Panc1 (cell line): Measurements from ENCODE around the gene CEP250. TPM values are rescaled to one million over a fixed set of nuclear protein-coding genes. Genes with fewer than 3 reads are reported as not detected.

Experiments
- ATAC-seq: fragments of 200-7000 bp; cut with Tn5 transposase; 2 replicates; pipeline ENCODE4 v1.9.1; 2020; ENCODE audit warnings: mild to moderate bottlenecking, moderate library complexity
- BruUV-seq: library from RNA; stranded (reverse); fragments of 400-500 nt; replicated peaks from 2 replicates; lab custom pipeline; 2021; lab: Mats Ljungman, UMichigan
- CTCF ChIA-PET: fragments of 300-600 bp; sonication (Branson Sonifier 250); formaldehyde crosslinking; loops from one replicate; lab custom pipeline; 2022; ENCODE audit warnings: antibody characterized with exemption; lab: Charles Lee
- POLR2A ChIA-PET: fragments of 300-600 bp; sonication (Branson Sonifier 250); formaldehyde crosslinking; loops from one replicate; lab custom pipeline; 2022; ENCODE audit warnings: antibody characterized with exemption; lab: Charles Lee
- DNase-seq: peaks from one replicate; pipeline ENCODE4 v3.0.0-alpha.2; 2010; ENCODE audit warnings: low read depth, low spot score
- H3K27ac ChIP-seq: 2 replicates; pipeline ENCODE4 v1.5.1; 2011; ENCODE audit warnings: mild to moderate bottlenecking, low read length, inconsistent platforms
- H3K27me3 ChIP-seq: fragments of 200-500 bp; sonication (Bioruptor generic); 2 replicates; pipeline ENCODE4 v1.6.0; 2014; ENCODE audit warnings: low read length, inconsistent platforms; ENCODE audit not compliant: control insufficient read depth, insufficient read depth
- H3K36me3 ChIP-seq: fragments of 200-500 bp; sonication (Bioruptor generic); 2 replicates; pipeline ENCODE4 v1.5.1; 2014; ENCODE audit warnings: inconsistent platforms, mild to moderate bottlenecking, low read length, moderate library complexity; ENCODE audit not compliant: control insufficient read depth, insufficient read depth
- H3K4me1 ChIP-seq: 2 replicates; pipeline ENCODE4 v1.5.1; 2011; ENCODE audit warnings: inconsistent platforms, mild to moderate bottlenecking, low read length, moderate library complexity; ENCODE audit not compliant: control insufficient read depth, insufficient read depth
- H3K4me3 ChIP-seq, 2 experiments: 2 replicates each; pipeline ENCODE4 v1.5.1; 2011 to 2012; ENCODE audit warnings: low read depth in 2 of 2, low read length in 2 of 2, mild to moderate bottlenecking in 2 of 2, inconsistent platforms in 1 of 2, moderate library complexity in 1 of 2
- H3K9me3 ChIP-seq: fragments of 200-500 bp; sonication (Bioruptor generic); 2 replicates; pipeline ENCODE4 v1.5.1; 2014; ENCODE audit warnings: low read depth, mild to moderate bottlenecking, inconsistent platforms, low read length, moderate library complexity; ENCODE audit not compliant: control insufficient read depth, insufficient read depth
- POLR2AphosphoS5 ChIP-seq: IDR thresholded peaks from 2 replicates; pipeline ENCODE4 v1.6.1; 2012; ENCODE audit warnings: mild to moderate bottlenecking, low read depth, low read length, moderate library complexity
- SIN3A ChIP-seq: IDR thresholded peaks from 2 replicates; pipeline ENCODE4 v1.6.1; 2012; ENCODE audit warnings: low read depth, mild to moderate bottlenecking, low read length, moderate library complexity, borderline replicate concordance; ENCODE audit not compliant: insufficient read depth
- TCF7L2 ChIP-seq: IDR thresholded peaks from 2 replicates; pipeline ENCODE4 v1.6.1; 2011; ENCODE audit warnings: mild to moderate bottlenecking, low read depth, low read length, inconsistent platforms
- in situ Hi-C: cut with HindIII; loops from 2 replicates; pipeline ENCODE4 v1.10.0; 2016; ENCODE audit warnings: low sequenced_read_pairs, low pct_unique_long_range_greater_than_20kb
- intact Hi-C: fragments of 100-400 bp; cut with micrococcal nuclease; formaldehyde crosslinking; loops from one replicate; pipeline ENCODE4 v1.10.0; 2022; ENCODE audit not compliant: unreplicated experiment
- total RNA-seq: library from RNA; stranded (reverse); gene quantifications from one replicate; pipeline ENCODE4 v1.2.1, GENCODE V29; 2021; ENCODE audit not compliant: unreplicated experiment
- TF ChIP-seq, protein P1 (sequence below), 2 experiments: IDR thresholded peaks; 2 replicates each; pipeline ENCODE4 v1.6.1; 2011 to 2012; ENCODE audit warnings: low read depth in 2 of 2, control low read depth in 1 of 2, low read length in 1 of 2, mild to moderate bottlenecking in 1 of 2, moderate library complexity in 1 of 2; ENCODE audit not compliant: insufficient read depth in 1 of 2
- TF ChIP-seq, protein P2 (sequence below): fragments of 450-650 bp; IDR thresholded peaks from 2 replicates; pipeline ENCODE4 v1.5.1; 2017; ENCODE audit warnings: mild to moderate bottlenecking

Gene CEP250
- total RNA-seq, 1 experiment from 2014 or later = 82.5 TPM

DNA sequence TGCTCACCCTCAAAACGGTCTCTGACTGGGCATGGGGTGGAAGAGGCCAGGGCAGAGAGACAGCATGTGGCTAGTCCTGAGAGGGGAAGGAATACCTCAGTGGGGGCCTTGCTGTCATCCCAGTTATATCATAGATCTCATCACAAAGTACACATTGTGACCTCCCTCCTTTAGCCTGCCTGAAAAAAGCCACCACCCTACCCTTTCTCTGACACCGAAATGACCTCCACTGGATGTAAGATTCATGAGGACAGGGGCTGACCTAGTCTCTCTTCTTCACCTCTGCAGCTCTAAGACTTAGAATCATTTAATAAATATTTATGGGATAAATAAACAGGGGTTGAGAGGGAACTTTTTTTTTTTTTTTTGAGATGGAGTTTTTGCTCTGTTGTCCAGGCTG is 74.2 kb downstream of the CEP250 start, which contains the start of gene C20orf173:
TSS of gene C20orf173 (minus strand) at position 101 of the 400 bp plus-strand sequence. CDS start 279 bp downstream, outside the sequence.
- intact Hi-C loops = no loop called here
- TF ChIP-seq SIN3A = no peak
- no peak for TF ChIP-seq POLR2AphosphoS5
- TF ChIP-seq, protein P1, sequence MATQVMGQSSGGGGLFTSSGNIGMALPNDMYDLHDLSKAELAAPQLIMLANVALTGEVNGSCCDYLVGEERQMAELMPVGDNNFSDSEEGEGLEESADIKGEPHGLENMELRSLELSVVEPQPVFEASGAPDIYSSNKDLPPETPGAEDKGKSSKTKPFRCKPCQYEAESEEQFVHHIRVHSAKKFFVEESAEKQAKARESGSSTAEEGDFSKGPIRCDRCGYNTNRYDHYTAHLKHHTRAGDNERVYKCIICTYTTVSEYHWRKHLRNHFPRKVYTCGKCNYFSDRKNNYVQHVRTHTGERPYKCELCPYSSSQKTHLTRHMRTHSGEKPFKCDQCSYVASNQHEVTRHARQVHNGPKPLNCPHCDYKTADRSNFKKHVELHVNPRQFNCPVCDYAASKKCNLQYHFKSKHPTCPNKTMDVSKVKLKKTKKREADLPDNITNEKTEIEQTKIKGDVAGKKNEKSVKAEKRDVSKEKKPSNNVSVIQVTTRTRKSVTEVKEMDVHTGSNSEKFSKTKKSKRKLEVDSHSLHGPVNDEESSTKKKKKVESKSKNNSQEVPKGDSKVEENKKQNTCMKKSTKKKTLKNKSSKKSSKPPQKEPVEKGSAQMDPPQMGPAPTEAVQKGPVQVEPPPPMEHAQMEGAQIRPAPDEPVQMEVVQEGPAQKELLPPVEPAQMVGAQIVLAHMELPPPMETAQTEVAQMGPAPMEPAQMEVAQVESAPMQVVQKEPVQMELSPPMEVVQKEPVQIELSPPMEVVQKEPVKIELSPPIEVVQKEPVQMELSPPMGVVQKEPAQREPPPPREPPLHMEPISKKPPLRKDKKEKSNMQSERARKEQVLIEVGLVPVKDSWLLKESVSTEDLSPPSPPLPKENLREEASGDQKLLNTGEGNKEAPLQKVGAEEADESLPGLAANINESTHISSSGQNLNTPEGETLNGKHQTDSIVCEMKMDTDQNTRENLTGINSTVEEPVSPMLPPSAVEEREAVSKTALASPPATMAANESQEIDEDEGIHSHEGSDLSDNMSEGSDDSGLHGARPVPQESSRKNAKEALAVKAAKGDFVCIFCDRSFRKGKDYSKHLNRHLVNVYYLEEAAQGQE (IDR thresholded peaks at IDR 0.05; ENCODE audit: insufficient read depth in 1 of 2, low read depth in 2 of 2, low read length in 1 of 2) = no peak
- TF ChIP-seq, protein P2, sequence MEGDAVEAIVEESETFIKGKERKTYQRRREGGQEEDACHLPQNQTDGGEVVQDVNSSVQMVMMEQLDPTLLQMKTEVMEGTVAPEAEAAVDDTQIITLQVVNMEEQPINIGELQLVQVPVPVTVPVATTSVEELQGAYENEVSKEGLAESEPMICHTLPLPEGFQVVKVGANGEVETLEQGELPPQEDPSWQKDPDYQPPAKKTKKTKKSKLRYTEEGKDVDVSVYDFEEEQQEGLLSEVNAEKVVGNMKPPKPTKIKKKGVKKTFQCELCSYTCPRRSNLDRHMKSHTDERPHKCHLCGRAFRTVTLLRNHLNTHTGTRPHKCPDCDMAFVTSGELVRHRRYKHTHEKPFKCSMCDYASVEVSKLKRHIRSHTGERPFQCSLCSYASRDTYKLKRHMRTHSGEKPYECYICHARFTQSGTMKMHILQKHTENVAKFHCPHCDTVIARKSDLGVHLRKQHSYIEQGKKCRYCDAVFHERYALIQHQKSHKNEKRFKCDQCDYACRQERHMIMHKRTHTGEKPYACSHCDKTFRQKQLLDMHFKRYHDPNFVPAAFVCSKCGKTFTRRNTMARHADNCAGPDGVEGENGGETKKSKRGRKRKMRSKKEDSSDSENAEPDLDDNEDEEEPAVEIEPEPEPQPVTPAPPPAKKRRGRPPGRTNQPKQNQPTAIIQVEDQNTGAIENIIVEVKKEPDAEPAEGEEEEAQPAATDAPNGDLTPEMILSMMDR = no peak
- no peak for TF ChIP-seq TCF7L2
- CTCF ChIA-PET = interaction anchor here (0.7 kb wide), 1 partner anchor 37 kb away, joined by 6 read pairs; no protein-coding TSS in a partner anchor

DNA sequence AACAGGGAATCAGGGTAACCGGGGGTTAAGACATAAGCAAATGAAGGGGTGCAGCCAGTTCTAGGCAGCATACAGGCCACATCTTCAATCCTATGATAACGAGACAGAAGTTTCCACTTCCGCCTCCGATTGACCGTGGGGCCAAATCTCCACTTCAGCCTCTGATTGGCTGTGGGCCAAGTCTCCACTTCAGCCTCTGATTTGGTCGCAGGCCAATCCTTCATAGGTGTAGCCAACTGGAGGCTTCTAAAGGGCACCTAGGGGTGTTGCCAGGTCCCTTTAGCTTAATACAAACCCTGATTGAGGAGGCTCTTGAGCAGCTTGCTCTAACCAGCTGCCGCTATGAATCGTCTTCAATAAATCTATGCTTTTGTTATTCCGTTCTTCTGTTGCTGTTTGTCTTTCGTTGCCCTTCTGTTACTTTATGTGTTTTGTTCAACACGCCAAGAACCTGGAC is 84.4 kb downstream of the CEP250 start:
- no peaks in the 10 kb centered on the region for H3K4me1 ChIP-seq
- H3K9me3 ChIP-seq = no peaks in the 10 kb centered on the region
- no TSS peak for BruUV-seq
- H3K27me3 ChIP-seq = no peaks in the 10 kb centered on the region
- no peak for ATAC-seq
- POLR2A ChIA-PET = no interaction called here
- DNase-seq = no peak
- intact Hi-C loops (no loop called here), in situ Hi-C loops (no loop called here)
- peaks cover 3% of the 10 kb centered on the region; the same call in 1 of the 2 replicates for H3K36me3 ChIP-seq
- CTCF ChIA-PET = no interaction called here
- no peak overlapping the region for H3K4me3 ChIP-seq
- TF ChIP-seq TCF7L2 (no peak), SIN3A (no peak), POLR2AphosphoS5 (no peak)
- TF ChIP-seq, protein P2 = no peak
- TF ChIP-seq, protein P1 (IDR thresholded peaks at IDR 0.05; ENCODE audit: insufficient read depth in 1 of 2, low read depth in 2 of 2, low read length in 1 of 2) = no peak
- H3K27ac ChIP-seq = no peak overlapping the region

More for the DNA sequence above, 74.2 kb downstream of the CEP250 start, which contains the start of gene C20orf173:
- no peak within 1 kb of the TSS for H3K4me3 ChIP-seq
- ATAC-seq = no peak
- DNase-seq = no peak
- no peak within 1 kb of the TSS for H3K27ac ChIP-seq
- no peaks in the 10 kb centered on the region for H3K4me1 ChIP-seq
- in situ Hi-C loops = no loop called here
- BruUV-seq = no TSS peak
- H3K27me3 ChIP-seq = no peaks in the 10 kb centered on the region
- no peaks in the 10 kb centered on the region for H3K9me3 ChIP-seq
- H3K36me3 ChIP-seq = no peaks in the 10 kb centered on the region
- POLR2A ChIA-PET = interaction anchor here (0.7 kb wide), 1 partner anchor 195 kb away, joined by 6 read pairs; no protein-coding TSS in a partner anchor
